GM23338 (cell line): ENCODE data around the gene FBXO11. TPM values are rescaled to one million over a fixed set of nuclear protein-coding genes. Genes with fewer than 3 reads are reported as not detected.
A peak's percentile ranks its signal among the peaks of the same experiment; 100 is the strongest.

ENCODE experiments used
- ATAC-seq: fragments of 200-7000 bp; cut with Tn5 transposase; 3 replicates; pipeline ENCODE4 v1.9.1; 2020
- DNase-seq: peaks from one replicate; pipeline ENCODE4 v3.0.0-alpha.2; 2015; ENCODE audit warnings: low spot score
- H2AFZ ChIP-seq: fragments of 200-600 bp; sonication (generic); 2 replicates; pipeline ENCODE4 v1.8.0; 2016; ENCODE audit warnings: antibody characterized with exemption, mild to moderate bottlenecking, moderate library complexity
- H3F3A ChIP-seq: fragments of 200-600 bp; sonication (generic); replicated peaks from 2 replicates; pipeline ENCODE4 v1.8.0; 2017; ENCODE audit warnings: antibody characterized with exemption, mixed run types, low read depth
- H3K27ac ChIP-seq: fragments of 200-600 bp; sonication (generic); 2 replicates; pipeline ENCODE4 v1.6.1; 2016; ENCODE audit warnings: low read depth
- H3K27me3 ChIP-seq: fragments of 200-600 bp; sonication (generic); 2 replicates; pipeline ENCODE4 v1.8.0; 2016; ENCODE audit warnings: mild to moderate bottlenecking, mixed run types, moderate library complexity; ENCODE audit not compliant: insufficient read depth
- H3K36me3 ChIP-seq: fragments of 200-600 bp; sonication (generic); 2 replicates; pipeline ENCODE4 v1.8.0; 2016; ENCODE audit warnings: mild to moderate bottlenecking; ENCODE audit not compliant: insufficient read depth
- H3K4me1 ChIP-seq: fragments of 200-600 bp; sonication (generic); 2 replicates; pipeline ENCODE4 v1.8.0; 2016; ENCODE audit warnings: mild to moderate bottlenecking, moderate library complexity; ENCODE audit not compliant: insufficient read depth
- H3K4me2 ChIP-seq: fragments of 200-600 bp; sonication (generic); 2 replicates; pipeline ENCODE4 v1.7.1; 2017; ENCODE audit warnings: mixed run types
- H3K4me3 ChIP-seq: fragments of 200-600 bp; sonication (generic); 2 replicates; pipeline ENCODE4 v1.6.1; 2016; ENCODE audit warnings: mixed run types
- H3K79me2 ChIP-seq: fragments of 200-600 bp; sonication (generic); replicated peaks from 2 replicates; pipeline ENCODE4 v1.8.0; 2017; ENCODE audit warnings: mild to moderate bottlenecking; ENCODE audit not compliant: insufficient read depth
- H3K9me2 ChIP-seq: fragments of 200-600 bp; sonication (generic); 2 replicates; pipeline ENCODE4 v1.8.0; 2017; ENCODE audit not compliant: insufficient read depth
- H4K20me1 ChIP-seq: fragments of 200-600 bp; sonication (generic); replicated peaks from 2 replicates; pipeline ENCODE4 v1.8.0; 2017; ENCODE audit warnings: mild to moderate bottlenecking; ENCODE audit not compliant: insufficient read depth
- H3K27ac Mint-ChIP-seq: 2 replicates; pipeline ENCODE4 v1.8.0; 2020; ENCODE audit warnings: inconsistent platforms, mild to moderate bottlenecking, moderate library complexity, mixed read lengths
- H3K27me3 Mint-ChIP-seq: 3 replicates; pipeline ENCODE4 v1.8.0; 2022; ENCODE audit warnings: low read depth, mild to moderate bottlenecking, moderate library complexity, mixed read lengths, inconsistent platforms; ENCODE audit not compliant: insufficient read depth, poor library complexity
- H3K36me3 Mint-ChIP-seq: 3 replicates; pipeline ENCODE4 v1.8.0; 2021; ENCODE audit warnings: low read depth, mild to moderate bottlenecking, inconsistent platforms, moderate library complexity, mixed read lengths
- H3K4me1 Mint-ChIP-seq: 3 replicates; pipeline ENCODE4 v1.8.0; 2020; ENCODE audit warnings: mild to moderate bottlenecking, inconsistent platforms, mixed read lengths
- H3K4me3 Mint-ChIP-seq: 3 replicates; pipeline ENCODE4 v1.8.0; 2021; ENCODE audit warnings: moderate library complexity, mild to moderate bottlenecking, inconsistent platforms, mixed read lengths
- H3K9me3 Mint-ChIP-seq: 3 replicates; pipeline ENCODE4 v1.8.0; 2020; ENCODE audit warnings: moderate library complexity, mild to moderate bottlenecking, inconsistent platforms, mixed read lengths
- CREB1 ChIP-seq: fragments of 250-450 bp; sonication (Bioruptor Pico); IDR thresholded peaks from 2 replicates; pipeline ENCODE4 v1.5.0; 2020; ENCODE audit warnings: low read depth, mild to moderate bottlenecking, moderate library complexity
- CTCF ChIP-seq, 2 experiments: fragments of 200-600 bp in 1 of 2; sonication (generic) in 1 of 2; conservative IDR thresholded peaks; 2 replicates each; pipeline versions ENCODE4 v1.5.1 to v1.6.1; 2016 to 2017; ENCODE audit warnings: antibody characterized with exemption in 2 of 2, low read depth in 2 of 2, mild to moderate bottlenecking in 2 of 2, moderate library complexity in 1 of 2
- POLR2AphosphoS5 ChIP-seq: IDR thresholded peaks from 2 replicates; pipeline ENCODE4 v1.6.1; 2016; ENCODE audit warnings: antibody characterized with exemption, low read depth
- ZNF114 ChIP-seq: fragments of 250-450 bp; sonication (Bioruptor Pico); IDR thresholded peaks from 2 replicates; pipeline ENCODE4 v1.5.0; 2020; ENCODE audit warnings: mild to moderate bottlenecking, moderate library complexity
- long read RNA-seq: library from polyadenylated mRNA; unstranded; transcript quantifications from one replicate; pipeline ENCODE4 v2.0.0, GENCODE V29; 2020; ENCODE audit not compliant: unreplicated experiment
- polyA plus RNA-seq: library from polyadenylated mRNA; unstranded; fragments of >200 nt; fragmentation: Nextera tagmentation; extraction: Ambion mirVana; gene quantifications from 2 replicates; pipeline ENCODE4 v1.2.1, GENCODE V29; 2016
- total RNA-seq: library from RNA; depleted of rRNA; stranded (reverse); fragments of >200 nt; shearing (Covaris generic); gene quantifications from 2 replicates; pipeline ENCODE4 v1.2.3, GENCODE V29; 2014; rRNA removed
- TF ChIP-seq, protein P1 (sequence below): fragments of 250-450 bp; sonication (Bioruptor Pico); IDR thresholded peaks from 2 replicates; pipeline ENCODE4 v1.5.0; 2020; ENCODE audit warnings: mild to moderate bottlenecking, moderate library complexity
- TF ChIP-seq, protein P2 (sequence below): IDR thresholded peaks from 2 replicates; pipeline ENCODE4 v1.6.1; 2016; ENCODE audit warnings: antibody characterized with exemption

FBXO11 gene
- total RNA-seq (52.7 and 53.1 TPM in 2 replicates), polyA plus RNA-seq (18.8 and 21.5 TPM in 2 replicates)
- long read RNA-seq, full-length matches to known transcripts, result 1 of 10 reads
- long read RNA-seq, partial matches to known transcripts, result 4 of 10 reads
- long read RNA-seq, other reads (novel, unspliced or antisense), result 5 of 10 reads

GRCh38 chr2:47906157-47907038, at the start of gene FBXO11:
TSS of gene FBXO11 (minus strand) at chr2:47906498. CDS start at chr2:47905720, 778 bp downstream.
- no peaks in the 10 kb centered on the region for H3F3A ChIP-seq
- peaks cover 9% of the 10 kb centered on the region for H3K4me1 ChIP-seq
- Mint-ChIP-seq H3K27ac (peak within 1 kb of the TSS; percentile 95), H3K4me3 (peak within 1 kb of the TSS; percentile 83), H3K4me1 (peaks cover 17% of the 10 kb centered on the region), H3K9me3 (no peaks in the 10 kb centered on the region; the same call in 2 of the 3 replicates), H3K27me3 (peaks cover 15% of the 10 kb centered on the region), H3K36me3 (no peaks in the 10 kb centered on the region; the same call in 2 of the 3 replicates)
- peaks cover 37% of the 10 kb centered on the region for H3K79me2 ChIP-seq
- no peaks in the 10 kb centered on the region for H3K27me3 ChIP-seq
- H3K27ac ChIP-seq, result peak within 1 kb of the TSS; percentile 98
- H3K4me2 ChIP-seq, result peak within 1 kb of the TSS; percentile 72
- peak within 1 kb of the TSS; percentile 16; the same call in 1 of the 2 replicates for H2AFZ ChIP-seq
- H3K4me3 ChIP-seq, result peak within 1 kb of the TSS; percentile 74
- DNase-seq (peak; percentile 98), ATAC-seq (peak; percentile 89)
- H4K20me1 ChIP-seq, result peaks cover 23% of the 10 kb centered on the region
- H3K9me2 ChIP-seq, result no peaks in the 10 kb centered on the region
- H3K36me3 ChIP-seq, result no peaks in the 10 kb centered on the region
- TF ChIP-seq CTCF (conservative IDR thresholded peaks at IDR 0.05; ENCODE audit: low read depth in 2 of 2) (peak in 1 of 2 experiments; percentile 71; a peak in 1 of 4 replicates), ZNF114 (CRISPR knock-in tag) (no peak), CREB1 (CRISPR knock-in tag) (peak; percentile 37; the same call in 1 of the 2 replicates), POLR2AphosphoS5 (peak; percentile 76)
- TF ChIP-seq, protein P1, sequence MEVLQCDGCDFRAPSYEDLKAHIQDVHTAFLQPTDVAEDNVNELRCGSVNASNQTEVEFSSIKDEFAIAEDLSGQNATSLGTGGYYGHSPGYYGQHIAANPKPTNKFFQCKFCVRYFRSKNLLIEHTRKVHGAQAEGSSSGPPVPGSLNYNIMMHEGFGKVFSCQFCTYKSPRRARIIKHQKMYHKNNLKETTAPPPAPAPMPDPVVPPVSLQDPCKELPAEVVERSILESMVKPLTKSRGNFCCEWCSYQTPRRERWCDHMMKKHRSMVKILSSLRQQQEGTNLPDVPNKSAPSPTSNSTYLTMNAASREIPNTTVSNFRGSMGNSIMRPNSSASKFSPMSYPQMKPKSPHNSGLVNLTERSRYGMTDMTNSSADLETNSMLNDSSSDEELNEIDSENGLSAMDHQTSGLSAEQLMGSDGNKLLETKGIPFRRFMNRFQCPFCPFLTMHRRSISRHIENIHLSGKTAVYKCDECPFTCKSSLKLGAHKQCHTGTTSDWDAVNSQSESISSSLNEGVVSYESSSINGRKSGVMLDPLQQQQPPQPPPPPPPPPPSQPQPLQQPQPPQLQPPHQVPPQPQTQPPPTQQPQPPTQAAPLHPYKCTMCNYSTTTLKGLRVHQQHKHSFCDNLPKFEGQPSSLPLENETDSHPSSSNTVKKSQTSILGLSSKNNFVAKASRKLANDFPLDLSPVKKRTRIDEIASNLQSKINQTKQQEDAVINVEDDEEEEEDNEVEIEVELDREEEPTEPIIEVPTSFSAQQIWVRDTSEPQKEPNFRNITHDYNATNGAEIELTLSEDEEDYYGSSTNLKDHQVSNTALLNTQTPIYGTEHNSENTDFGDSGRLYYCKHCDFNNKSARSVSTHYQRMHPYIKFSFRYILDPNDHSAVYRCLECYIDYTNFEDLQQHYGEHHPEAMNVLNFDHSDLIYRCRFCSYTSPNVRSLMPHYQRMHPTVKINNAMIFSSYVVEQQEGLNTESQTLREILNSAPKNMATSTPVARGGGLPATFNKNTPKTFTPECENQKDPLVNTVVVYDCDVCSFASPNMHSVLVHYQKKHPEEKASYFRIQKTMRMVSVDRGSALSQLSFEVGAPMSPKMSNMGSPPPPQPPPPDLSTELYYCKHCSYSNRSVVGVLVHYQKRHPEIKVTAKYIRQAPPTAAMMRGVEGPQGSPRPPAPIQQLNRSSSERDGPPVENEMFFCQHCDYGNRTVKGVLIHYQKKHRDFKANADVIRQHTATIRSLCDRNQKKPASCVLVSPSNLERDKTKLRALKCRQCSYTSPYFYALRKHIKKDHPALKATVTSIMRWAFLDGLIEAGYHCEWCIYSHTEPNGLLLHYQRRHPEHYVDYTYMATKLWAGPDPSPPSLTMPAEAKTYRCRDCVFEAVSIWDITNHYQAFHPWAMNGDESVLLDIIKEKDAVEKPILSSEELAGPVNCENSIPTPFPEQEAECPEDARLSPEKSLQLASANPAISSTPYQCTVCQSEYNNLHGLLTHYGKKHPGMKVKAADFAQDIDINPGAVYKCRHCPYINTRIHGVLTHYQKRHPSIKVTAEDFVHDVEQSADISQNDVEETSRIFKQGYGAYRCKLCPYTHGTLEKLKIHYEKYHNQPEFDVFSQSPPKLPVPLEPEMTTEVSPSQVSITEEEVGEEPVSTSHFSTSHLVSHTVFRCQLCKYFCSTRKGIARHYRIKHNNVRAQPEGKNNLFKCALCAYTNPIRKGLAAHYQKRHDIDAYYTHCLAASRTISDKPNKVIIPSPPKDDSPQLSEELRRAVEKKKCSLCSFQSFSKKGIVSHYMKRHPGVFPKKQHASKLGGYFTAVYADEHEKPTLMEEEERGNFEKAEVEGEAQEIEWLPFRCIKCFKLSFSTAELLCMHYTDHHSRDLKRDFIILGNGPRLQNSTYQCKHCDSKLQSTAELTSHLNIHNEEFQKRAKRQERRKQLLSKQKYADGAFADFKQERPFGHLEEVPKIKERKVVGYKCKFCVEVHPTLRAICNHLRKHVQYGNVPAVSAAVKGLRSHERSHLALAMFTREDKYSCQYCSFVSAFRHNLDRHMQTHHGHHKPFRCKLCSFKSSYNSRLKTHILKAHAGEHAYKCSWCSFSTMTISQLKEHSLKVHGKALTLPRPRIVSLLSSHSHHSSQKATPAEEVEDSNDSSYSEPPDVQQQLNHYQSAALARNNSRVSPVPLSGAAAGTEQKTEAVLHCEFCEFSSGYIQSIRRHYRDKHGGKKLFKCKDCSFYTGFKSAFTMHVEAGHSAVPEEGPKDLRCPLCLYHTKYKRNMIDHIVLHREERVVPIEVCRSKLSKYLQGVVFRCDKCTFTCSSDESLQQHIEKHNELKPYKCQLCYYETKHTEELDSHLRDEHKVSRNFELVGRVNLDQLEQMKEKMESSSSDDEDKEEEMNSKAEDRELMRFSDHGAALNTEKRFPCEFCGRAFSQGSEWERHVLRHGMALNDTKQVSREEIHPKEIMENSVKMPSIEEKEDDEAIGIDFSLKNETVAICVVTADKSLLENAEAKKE (CRISPR knock-in tag), result no peak
- TF ChIP-seq, protein P2, sequence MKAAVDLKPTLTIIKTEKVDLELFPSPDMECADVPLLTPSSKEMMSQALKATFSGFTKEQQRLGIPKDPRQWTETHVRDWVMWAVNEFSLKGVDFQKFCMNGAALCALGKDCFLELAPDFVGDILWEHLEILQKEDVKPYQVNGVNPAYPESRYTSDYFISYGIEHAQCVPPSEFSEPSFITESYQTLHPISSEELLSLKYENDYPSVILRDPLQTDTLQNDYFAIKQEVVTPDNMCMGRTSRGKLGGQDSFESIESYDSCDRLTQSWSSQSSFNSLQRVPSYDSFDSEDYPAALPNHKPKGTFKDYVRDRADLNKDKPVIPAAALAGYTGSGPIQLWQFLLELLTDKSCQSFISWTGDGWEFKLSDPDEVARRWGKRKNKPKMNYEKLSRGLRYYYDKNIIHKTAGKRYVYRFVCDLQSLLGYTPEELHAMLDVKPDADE, result 0 out of 2 replicates have a peak, but pooled peaks have one; percentile 40
